Thyroid gland (tissue), 4 donors: ENCODE results near the gene PTPRG. TPM values are rescaled to one million over a fixed set of nuclear protein-coding genes. Genes with fewer than 3 reads are reported as not detected.

ENCODE experiments used
- DNase-seq, 2 donors: peaks; one replicate each; pipeline ENCODE4 v3.0.0-alpha.2; 2019
- H3K27ac ChIP-seq, 3 donors: fragments of 200-600 bp; sonication (generic); 1 replicate in 2 of 3; 2 replicates in 1 of 3; pipeline ENCODE4 v1.5.1; 2016 to 2019; ENCODE audit warnings: mild to moderate bottlenecking in 1 of 3, moderate library complexity in 1 of 3
- H3K27me3 ChIP-seq: fragments of 200-600 bp; sonication (generic); one replicate; pipeline ENCODE4 v1.5.1; 2019
- H3K36me3 ChIP-seq, 2 donors: fragments of 200-600 bp; sonication (generic); one replicate each; pipeline ENCODE4 v1.5.1; 2016 to 2019
- H3K4me1 ChIP-seq, 2 donors: fragments of 200-600 bp; sonication (generic); one replicate each; pipeline ENCODE4 v1.5.1; 2017 to 2019
- H3K4me3 ChIP-seq, 3 donors: fragments of 200-600 bp; sonication (generic); replicated peaks in 1 of 3; 1 replicate in 2 of 3; 2 replicates in 1 of 3; pipeline ENCODE4 v1.5.1; 2016; ENCODE audit warnings: mild to moderate bottlenecking in 1 of 3
- H3K9me3 ChIP-seq: fragments of 200-600 bp; sonication (generic); one replicate; pipeline ENCODE4 v1.5.1; 2017
- POLR2A ChIP-seq, 2 donors: fragments of 450-650 bp; IDR thresholded peaks; one replicate each; pipeline ENCODE4 v1.6.1; 2017; ENCODE audit warnings: antibody characterized with exemption in 2 of 2, mild to moderate bottlenecking in 2 of 2, moderate library complexity in 1 of 2
- WGBS, 2 donors: methylation state at CpG; one replicate each; pipeline ENCODE4 v1.1.5; 2017; 5-methylcytosine and 5-hydroxymethylcytosine counted together
- intact Hi-C: fragments of 100-400 bp; cut with DNase I; formaldehyde crosslinking; loops from one replicate; pipeline ENCODE4 v1.15.1; 2023
- total RNA-seq, 4 donors: library from RNA; depleted of rRNA; stranded (reverse); fragments of >200 nt; gene quantifications; one replicate each; pipeline ENCODE4 v1.2.3, GENCODE V29; 2016
- TF ChIP-seq, protein P1 (sequence below), 6 experiments: fragments of 200-600 bp in 3 of 6; fragments of 450-650 bp in 3 of 6; sonication (generic) in 3 of 6; IDR thresholded peaks; one replicate each; pipeline ENCODE4 v1.5.1; 2016 to 2019; ENCODE audit warnings: antibody characterized with exemption in 6 of 6, mild to moderate bottlenecking in 2 of 6, inconsistent platforms in 1 of 6, moderate library complexity in 1 of 6

The PTPRG gene
- total RNA-seq, 4 donors from 2014 or later, result 81.6 to 207 (median 132) TPM

DNA sequence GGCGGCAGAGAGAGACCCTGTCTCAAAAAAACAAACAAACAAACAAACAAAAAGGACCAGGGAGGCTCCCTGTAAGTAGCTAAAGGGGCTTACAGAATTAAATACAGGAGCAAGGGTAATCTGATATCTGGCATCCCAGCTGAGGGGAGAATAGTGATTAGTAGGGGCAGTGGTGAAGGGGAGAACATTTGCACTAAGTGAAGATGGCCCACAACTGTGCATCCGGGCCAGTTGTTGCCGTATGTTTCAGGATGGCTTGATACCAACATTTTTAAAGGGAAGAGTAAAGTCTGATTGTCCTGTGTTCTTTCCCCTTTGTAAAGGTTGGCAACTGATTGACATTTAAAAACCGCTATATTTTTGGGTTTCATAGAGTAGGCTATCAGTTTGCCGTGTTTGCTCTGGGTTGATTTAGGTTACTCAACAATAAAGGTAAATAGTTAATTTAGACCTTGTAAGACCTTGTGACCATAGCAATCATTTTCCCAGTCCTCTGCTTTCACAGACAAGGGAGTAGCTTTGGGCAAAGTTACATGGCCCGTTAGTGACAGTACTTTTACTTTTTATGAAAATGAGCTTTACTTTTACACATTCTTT lies 167.8 kb downstream of the PTPRG start:
- H3K36me3 ChIP-seq, result no peaks in the 10 kb centered on the region
- WGBS, 2 donors, result 94 to 95% methylated on average over 6 of the region's 6 CpGs
- H3K27ac ChIP-seq, result no peak overlapping the region
- no peak for DNase-seq
- peaks cover 13 to 16% of the 10 kb centered on the region in 2 donors for H3K4me1 ChIP-seq
- no peaks in the 10 kb centered on the region for H3K27me3 ChIP-seq
- intact Hi-C loops, result no loop called here
- H3K9me3 ChIP-seq, result no peaks in the 10 kb centered on the region
- no peak overlapping the region for H3K4me3 ChIP-seq
- no peak for TF ChIP-seq POLR2A (IDR thresholded peaks at IDR 0.05)
- TF ChIP-seq, protein P1, sequence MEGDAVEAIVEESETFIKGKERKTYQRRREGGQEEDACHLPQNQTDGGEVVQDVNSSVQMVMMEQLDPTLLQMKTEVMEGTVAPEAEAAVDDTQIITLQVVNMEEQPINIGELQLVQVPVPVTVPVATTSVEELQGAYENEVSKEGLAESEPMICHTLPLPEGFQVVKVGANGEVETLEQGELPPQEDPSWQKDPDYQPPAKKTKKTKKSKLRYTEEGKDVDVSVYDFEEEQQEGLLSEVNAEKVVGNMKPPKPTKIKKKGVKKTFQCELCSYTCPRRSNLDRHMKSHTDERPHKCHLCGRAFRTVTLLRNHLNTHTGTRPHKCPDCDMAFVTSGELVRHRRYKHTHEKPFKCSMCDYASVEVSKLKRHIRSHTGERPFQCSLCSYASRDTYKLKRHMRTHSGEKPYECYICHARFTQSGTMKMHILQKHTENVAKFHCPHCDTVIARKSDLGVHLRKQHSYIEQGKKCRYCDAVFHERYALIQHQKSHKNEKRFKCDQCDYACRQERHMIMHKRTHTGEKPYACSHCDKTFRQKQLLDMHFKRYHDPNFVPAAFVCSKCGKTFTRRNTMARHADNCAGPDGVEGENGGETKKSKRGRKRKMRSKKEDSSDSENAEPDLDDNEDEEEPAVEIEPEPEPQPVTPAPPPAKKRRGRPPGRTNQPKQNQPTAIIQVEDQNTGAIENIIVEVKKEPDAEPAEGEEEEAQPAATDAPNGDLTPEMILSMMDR (IDR thresholded peaks at IDR 0.05), result no peak

DNA sequence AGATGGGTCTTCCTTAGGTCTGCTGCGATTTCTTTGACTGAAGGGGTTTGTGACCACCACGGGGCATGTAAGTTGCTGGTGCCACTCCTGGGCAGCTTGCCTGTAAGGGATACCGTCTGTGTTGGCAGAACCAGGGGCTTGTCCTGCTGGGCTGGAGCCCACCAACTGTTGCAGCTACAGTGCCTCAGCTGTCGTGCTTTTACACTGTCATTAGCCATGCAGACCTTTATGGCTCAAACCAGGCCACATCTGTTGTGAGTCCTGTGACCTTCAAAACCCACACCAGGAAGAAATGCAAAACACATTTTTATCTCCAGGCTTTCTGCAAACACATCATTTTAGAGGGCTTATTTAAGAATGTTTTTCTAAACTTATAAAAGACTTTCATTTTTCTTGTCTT lies 168.7 kb downstream of the PTPRG start:
- 72 to 82% methylated on average over 4 of the region's 4 CpGs for WGBS, 2 donors
- Histone ChIP-seq H3K36me3 (no peaks in the 10 kb centered on the region), H3K4me3 (no peak overlapping the region), H3K27ac (no peak overlapping the region), H3K9me3 (no peaks in the 10 kb centered on the region), H3K27me3 (no peaks in the 10 kb centered on the region), H3K4me1 (peaks cover 14 to 19% of the 10 kb centered on the region in 2 donors)
- DNase-seq, result no peak
- TF ChIP-seq, protein P1 (IDR thresholded peaks at IDR 0.05), result no peak
- no peak for TF ChIP-seq POLR2A (IDR thresholded peaks at IDR 0.05)
- intact Hi-C loops, result no loop called here

DNA sequence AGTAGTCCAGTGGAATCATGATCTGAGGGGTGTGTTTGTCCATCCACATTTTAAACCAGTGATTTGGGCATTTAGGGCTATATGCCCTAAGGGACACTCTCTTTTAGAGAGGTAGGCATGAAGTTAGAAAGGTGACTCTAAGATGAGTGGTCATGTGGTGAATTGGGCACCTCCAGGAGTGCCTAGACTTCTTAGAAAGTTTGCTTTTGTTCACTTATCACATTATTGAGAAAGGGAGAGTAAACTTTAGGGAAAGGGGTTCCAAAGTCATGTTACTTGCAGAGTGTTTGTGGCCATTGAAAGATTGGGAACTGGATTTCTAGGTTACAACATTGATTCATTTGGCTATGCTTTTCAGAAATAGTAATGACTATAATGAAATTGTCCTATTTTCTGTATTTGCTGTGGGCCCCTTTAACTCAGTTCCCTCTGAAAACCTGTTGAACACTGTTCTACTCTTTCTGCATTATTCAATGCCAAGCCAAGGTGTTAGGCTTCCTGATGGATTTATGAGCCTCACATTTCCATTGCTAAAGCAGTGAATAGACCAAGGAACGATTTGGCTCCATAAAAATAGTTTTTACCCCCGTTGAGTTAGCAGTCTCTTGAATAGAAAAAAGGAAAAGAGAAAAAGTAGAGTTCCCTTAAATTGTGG lies 169.3 kb downstream of the PTPRG start:
- no peak overlapping the region for H3K27ac ChIP-seq
- DNase-seq, result no peak
- H3K27me3 ChIP-seq, result no peaks in the 10 kb centered on the region
- TF ChIP-seq, protein P1 (IDR thresholded peaks at IDR 0.05), result no peak
- TF ChIP-seq POLR2A (IDR thresholded peaks at IDR 0.05), result no peak
- intact Hi-C loops, result no loop called here
- no peaks in the 10 kb centered on the region for H3K36me3 ChIP-seq
- peaks cover 14 to 17% of the 10 kb centered on the region in 2 donors for H3K4me1 ChIP-seq
- H3K9me3 ChIP-seq, result no peaks in the 10 kb centered on the region
- H3K4me3 ChIP-seq, result no peak overlapping the region
- WGBS, 2 donors, result 68 to 81% methylated on average over 2 of the region's 2 CpGs

DNA sequence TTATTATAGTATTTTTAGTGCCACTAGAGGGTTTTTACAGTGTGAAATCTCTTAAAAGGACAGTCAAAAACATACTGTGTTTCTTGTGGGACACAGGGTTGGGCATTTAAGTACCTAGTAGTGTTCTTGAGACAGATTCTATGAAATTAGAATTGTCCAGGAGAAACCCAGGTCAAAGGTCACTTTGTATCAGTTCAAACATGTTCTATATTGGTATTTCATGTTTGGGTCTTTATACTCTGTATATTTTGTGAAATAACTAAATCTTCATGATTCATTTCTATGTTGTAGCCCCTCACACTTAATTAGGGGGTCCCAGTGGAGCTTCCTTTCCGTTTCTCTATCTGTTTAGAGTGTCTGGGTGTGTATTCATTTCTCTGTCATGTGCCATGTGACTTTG lies 171.6 kb downstream of the PTPRG start:
- TF ChIP-seq POLR2A (IDR thresholded peaks at IDR 0.05), result no peak
- TF ChIP-seq, protein P1 (IDR thresholded peaks at IDR 0.05), result no peak
- Histone ChIP-seq H3K4me3 (no peak overlapping the region), H3K27ac (peak overlapping the region in 1 of 3 donors; percentile 15), H3K4me1 (peaks cover 14% of the 10 kb centered on the region in 2 donors), H3K27me3 (no peaks in the 10 kb centered on the region), H3K36me3 (no peaks in the 10 kb centered on the region), H3K9me3 (no peaks in the 10 kb centered on the region)
- intact Hi-C loops, result no loop called here
- 52 to 59% methylated on average over 1 of the region's 1 CpG for WGBS, 2 donors
- no peak for DNase-seq

DNA sequence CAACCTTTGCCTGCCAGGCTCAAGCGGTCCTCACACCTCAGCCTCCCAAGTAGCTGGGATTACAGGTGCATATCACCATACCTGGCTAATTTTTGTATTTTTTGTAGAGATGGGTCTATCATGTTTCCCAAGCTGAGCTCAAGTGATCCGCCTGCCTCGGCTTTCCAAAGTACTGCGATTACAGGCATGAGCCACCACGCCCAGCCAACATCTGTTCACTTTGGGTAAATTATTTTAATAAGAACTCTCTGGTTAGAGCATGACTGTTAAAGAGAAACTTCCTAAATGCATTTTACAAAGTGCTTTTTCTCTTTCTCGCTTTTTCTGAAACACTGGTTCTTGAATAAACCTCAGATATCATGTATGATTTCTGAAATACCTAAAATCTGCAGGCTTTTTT lies 172.5 kb downstream of the PTPRG start:
- peaks cover 14% of the 10 kb centered on the region in 2 donors for H3K4me1 ChIP-seq
- H3K9me3 ChIP-seq, result no peaks in the 10 kb centered on the region
- peak in 1 of 2 donors; percentile 23 for DNase-seq
- H3K27me3 ChIP-seq, result no peaks in the 10 kb centered on the region
- H3K4me3 ChIP-seq, result no peak overlapping the region
- no peak overlapping the region for H3K27ac ChIP-seq
- 80 to 82% methylated on average over 6 of the region's 6 CpGs for WGBS, 2 donors
- intact Hi-C loops, result no loop called here
- no peaks in the 10 kb centered on the region for H3K36me3 ChIP-seq
- TF ChIP-seq, protein P1 (IDR thresholded peaks at IDR 0.05), result no peak
- no peak for TF ChIP-seq POLR2A (IDR thresholded peaks at IDR 0.05)
